ENCODE results near the gene KCNQ1. TPM values are rescaled to one million over a fixed set of nuclear protein-coding genes. Genes with fewer than 3 reads are reported as not detected.

Gene KCNQ1
- total RNA-seq, 1 experiment from 2014 or later: 10.7 TPM

DNA sequence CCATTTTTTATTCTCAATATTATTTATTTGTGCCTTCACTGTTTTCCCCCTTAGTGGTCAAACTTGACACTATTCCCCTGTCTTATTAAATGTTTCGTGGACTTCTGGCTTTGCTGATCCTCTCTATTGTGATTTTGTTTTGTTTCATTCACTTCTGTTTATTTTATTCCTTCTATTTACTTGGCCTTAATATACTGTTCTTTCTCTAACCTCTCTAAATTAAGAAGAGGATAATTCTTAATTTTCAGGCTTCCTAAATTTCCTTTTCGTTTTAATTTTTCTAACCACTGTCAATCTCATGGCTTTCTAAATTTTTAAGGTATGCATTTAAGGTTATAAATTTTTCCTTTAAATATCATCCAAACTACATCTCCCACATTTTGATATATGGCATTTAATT, 338.0 kb downstream of the KCNQ1 start (continued):
- TF ChIP-seq, protein P1, sequence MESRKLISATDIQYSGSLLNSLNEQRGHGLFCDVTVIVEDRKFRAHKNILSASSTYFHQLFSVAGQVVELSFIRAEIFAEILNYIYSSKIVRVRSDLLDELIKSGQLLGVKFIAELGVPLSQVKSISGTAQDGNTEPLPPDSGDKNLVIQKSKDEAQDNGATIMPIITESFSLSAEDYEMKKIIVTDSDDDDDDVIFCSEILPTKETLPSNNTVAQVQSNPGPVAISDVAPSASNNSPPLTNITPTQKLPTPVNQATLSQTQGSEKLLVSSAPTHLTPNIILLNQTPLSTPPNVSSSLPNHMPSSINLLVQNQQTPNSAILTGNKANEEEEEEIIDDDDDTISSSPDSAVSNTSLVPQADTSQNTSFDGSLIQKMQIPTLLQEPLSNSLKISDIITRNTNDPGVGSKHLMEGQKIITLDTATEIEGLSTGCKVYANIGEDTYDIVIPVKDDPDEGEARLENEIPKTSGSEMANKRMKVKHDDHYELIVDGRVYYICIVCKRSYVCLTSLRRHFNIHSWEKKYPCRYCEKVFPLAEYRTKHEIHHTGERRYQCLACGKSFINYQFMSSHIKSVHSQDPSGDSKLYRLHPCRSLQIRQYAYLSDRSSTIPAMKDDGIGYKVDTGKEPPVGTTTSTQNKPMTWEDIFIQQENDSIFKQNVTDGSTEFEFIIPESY (IDR thresholded peaks at IDR 0.05; ENCODE audit: extremely low read depth, insufficient replicate concordance, low read length): no peak
- TF ChIP-seq EGR1 (IDR thresholded peaks at IDR 0.05; ENCODE audit: low read depth): no peak
- no peak for TF ChIP-seq TCF7L2 (IDR thresholded peaks at IDR 0.05; ENCODE audit: borderline replicate concordance, extremely low read depth, insufficient read depth, insufficient read length)

DNA sequence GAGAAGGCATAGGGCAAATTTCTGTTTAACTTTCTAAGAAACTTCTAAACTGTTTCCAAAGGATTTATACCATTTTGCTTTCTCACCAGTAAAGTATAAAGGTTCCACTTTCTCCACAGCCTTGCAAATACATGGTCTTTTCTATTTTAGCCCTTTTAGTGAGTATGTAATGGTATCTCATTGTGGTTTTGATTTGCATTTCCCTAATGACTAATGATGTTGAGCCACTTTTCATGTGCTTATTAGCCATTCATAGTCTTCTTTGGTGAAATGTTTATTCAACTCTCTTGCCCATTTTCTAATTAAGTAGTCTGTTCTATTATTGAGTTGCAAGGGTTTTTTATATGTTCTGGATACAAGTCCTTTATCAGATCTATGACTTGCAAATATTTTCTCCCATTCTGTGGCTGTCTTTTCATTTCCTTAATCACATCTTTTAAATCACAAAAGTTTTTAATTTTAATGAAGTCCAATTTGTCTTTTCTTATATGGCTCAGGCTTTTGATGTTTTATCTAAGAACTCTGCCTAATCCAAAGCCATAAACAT, 338.8 kb downstream of the KCNQ1 start:
- Histone ChIP-seq H3K9me2 (ENCODE audit: insufficient read depth) (no peaks in the 10 kb centered on the region; the same call in 1 of the 2 replicates), H3K79me2 (ENCODE audit: insufficient read depth, low read length) (no peaks in the 10 kb centered on the region), H3K4me1 (ENCODE audit: control insufficient read depth in 1 of 2, insufficient read depth in 2 of 2, low read length in 2 of 2) (peaks cover 7 to 11% of the 10 kb centered on the region in 2 experiments; a peak in 2 of 4 replicates), H3K4me2 (ENCODE audit: low read length) (no peak overlapping the region), H3K27me3 (ENCODE audit: insufficient read depth, low read length) (no peaks in the 10 kb centered on the region), H3K36me3 (ENCODE audit: control insufficient read depth in 1 of 2, insufficient read depth in 2 of 2, low read length in 2 of 2) (no peaks in the 10 kb centered on the region), H3K27ac (ENCODE audit: low read depth, low read length) (no peak overlapping the region), H3K9ac (ENCODE audit: low read length) (no peak overlapping the region), H3K9me3 (ENCODE audit: control insufficient read depth in 1 of 2, insufficient read depth in 1 of 2, low read depth in 1 of 2, low read length in 2 of 2) (no peaks in the 10 kb centered on the region), H2AFZ (ENCODE audit: low read depth, low read length, poor library complexity, severe bottlenecking) (no peak overlapping the region), H4K20me1 (ENCODE audit: insufficient read depth) (no peaks in the 10 kb centered on the region), H3K4me3 (replicated peaks in 1 of 2; ENCODE audit: low read depth in 1 of 2, low read length in 2 of 2) (no peak overlapping the region)
- no peak for DNase-seq (ENCODE audit: low read depth, low spot score)
- no peak for ATAC-seq
- no TSS peak for BruUV-seq (replicated peaks)
- RAD21 ChIA-PET (ENCODE audit: low non-redundant PET in 1 of 2, low total read pairs in 2 of 2, uncharacterized antibody in 2 of 2, unreplicated experiment in 2 of 2): no interaction called here
- POLR2A ChIA-PET: no interaction called here
- CTCF ChIA-PET: no interaction called here
- intact Hi-C loops (cut with micrococcal nuclease): no loop called here
- TF ChIP-seq, protein P2, sequence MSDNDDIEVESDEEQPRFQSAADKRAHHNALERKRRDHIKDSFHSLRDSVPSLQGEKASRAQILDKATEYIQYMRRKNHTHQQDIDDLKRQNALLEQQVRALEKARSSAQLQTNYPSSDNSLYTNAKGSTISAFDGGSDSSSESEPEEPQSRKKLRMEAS (IDR thresholded peaks at IDR 0.05): no peak
- no peak for TF ChIP-seq ZFX (IDR thresholded peaks at IDR 0.05)
- no peak for TF ChIP-seq ELF1 (IDR thresholded peaks at IDR 0.05; ENCODE audit: borderline replicate concordance, low read depth)
- no peak for TF ChIP-seq SP1 (IDR thresholded peaks at IDR 0.05; ENCODE audit: low read depth)
- TF ChIP-seq, protein P3, sequence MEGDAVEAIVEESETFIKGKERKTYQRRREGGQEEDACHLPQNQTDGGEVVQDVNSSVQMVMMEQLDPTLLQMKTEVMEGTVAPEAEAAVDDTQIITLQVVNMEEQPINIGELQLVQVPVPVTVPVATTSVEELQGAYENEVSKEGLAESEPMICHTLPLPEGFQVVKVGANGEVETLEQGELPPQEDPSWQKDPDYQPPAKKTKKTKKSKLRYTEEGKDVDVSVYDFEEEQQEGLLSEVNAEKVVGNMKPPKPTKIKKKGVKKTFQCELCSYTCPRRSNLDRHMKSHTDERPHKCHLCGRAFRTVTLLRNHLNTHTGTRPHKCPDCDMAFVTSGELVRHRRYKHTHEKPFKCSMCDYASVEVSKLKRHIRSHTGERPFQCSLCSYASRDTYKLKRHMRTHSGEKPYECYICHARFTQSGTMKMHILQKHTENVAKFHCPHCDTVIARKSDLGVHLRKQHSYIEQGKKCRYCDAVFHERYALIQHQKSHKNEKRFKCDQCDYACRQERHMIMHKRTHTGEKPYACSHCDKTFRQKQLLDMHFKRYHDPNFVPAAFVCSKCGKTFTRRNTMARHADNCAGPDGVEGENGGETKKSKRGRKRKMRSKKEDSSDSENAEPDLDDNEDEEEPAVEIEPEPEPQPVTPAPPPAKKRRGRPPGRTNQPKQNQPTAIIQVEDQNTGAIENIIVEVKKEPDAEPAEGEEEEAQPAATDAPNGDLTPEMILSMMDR (IDR thresholded peaks at IDR 0.05 in 2 of 3, conservative IDR thresholded peaks at IDR 0.05 in 1 of 3; ENCODE audit: borderline replicate concordance in 1 of 3, insufficient read depth in 1 of 3, low read depth in 2 of 3, low read length in 2 of 3): no peak
- TF ChIP-seq, protein P4, sequence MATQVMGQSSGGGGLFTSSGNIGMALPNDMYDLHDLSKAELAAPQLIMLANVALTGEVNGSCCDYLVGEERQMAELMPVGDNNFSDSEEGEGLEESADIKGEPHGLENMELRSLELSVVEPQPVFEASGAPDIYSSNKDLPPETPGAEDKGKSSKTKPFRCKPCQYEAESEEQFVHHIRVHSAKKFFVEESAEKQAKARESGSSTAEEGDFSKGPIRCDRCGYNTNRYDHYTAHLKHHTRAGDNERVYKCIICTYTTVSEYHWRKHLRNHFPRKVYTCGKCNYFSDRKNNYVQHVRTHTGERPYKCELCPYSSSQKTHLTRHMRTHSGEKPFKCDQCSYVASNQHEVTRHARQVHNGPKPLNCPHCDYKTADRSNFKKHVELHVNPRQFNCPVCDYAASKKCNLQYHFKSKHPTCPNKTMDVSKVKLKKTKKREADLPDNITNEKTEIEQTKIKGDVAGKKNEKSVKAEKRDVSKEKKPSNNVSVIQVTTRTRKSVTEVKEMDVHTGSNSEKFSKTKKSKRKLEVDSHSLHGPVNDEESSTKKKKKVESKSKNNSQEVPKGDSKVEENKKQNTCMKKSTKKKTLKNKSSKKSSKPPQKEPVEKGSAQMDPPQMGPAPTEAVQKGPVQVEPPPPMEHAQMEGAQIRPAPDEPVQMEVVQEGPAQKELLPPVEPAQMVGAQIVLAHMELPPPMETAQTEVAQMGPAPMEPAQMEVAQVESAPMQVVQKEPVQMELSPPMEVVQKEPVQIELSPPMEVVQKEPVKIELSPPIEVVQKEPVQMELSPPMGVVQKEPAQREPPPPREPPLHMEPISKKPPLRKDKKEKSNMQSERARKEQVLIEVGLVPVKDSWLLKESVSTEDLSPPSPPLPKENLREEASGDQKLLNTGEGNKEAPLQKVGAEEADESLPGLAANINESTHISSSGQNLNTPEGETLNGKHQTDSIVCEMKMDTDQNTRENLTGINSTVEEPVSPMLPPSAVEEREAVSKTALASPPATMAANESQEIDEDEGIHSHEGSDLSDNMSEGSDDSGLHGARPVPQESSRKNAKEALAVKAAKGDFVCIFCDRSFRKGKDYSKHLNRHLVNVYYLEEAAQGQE (IDR thresholded peaks at IDR 0.05; ENCODE audit: low read depth): no peak
- TF ChIP-seq RAD21 (IDR thresholded peaks at IDR 0.05; ENCODE audit: low read depth): no peak
- TF ChIP-seq CBX3 (IDR thresholded peaks at IDR 0.05; ENCODE audit: low read depth): no peak
- TF ChIP-seq YY1 (IDR thresholded peaks at IDR 0.05; ENCODE audit: extremely low read depth, insufficient replicate concordance, low read depth, low read length): no peak
- TF ChIP-seq FOSL1 (IDR thresholded peaks at IDR 0.05; ENCODE audit: low read depth): no peak
- TF ChIP-seq, protein P1 (IDR thresholded peaks at IDR 0.05; ENCODE audit: extremely low read depth, insufficient replicate concordance, low read length): no peak
- no peak for TF ChIP-seq SRF (IDR thresholded peaks at IDR 0.05; ENCODE audit: low read depth)
- TF ChIP-seq EZH2phosphoT487 (IDR thresholded peaks at IDR 0.05; ENCODE audit: borderline replicate concordance): no peak
